GM03348 (cell line): ENCODE results near the gene NDUFB5.

Experiments used
- DNase-seq: peaks from one replicate; pipeline ENCODE4 v3.0.0; 2012; ENCODE audit warnings: low spot score

The NDUFB5 gene

DNA sequence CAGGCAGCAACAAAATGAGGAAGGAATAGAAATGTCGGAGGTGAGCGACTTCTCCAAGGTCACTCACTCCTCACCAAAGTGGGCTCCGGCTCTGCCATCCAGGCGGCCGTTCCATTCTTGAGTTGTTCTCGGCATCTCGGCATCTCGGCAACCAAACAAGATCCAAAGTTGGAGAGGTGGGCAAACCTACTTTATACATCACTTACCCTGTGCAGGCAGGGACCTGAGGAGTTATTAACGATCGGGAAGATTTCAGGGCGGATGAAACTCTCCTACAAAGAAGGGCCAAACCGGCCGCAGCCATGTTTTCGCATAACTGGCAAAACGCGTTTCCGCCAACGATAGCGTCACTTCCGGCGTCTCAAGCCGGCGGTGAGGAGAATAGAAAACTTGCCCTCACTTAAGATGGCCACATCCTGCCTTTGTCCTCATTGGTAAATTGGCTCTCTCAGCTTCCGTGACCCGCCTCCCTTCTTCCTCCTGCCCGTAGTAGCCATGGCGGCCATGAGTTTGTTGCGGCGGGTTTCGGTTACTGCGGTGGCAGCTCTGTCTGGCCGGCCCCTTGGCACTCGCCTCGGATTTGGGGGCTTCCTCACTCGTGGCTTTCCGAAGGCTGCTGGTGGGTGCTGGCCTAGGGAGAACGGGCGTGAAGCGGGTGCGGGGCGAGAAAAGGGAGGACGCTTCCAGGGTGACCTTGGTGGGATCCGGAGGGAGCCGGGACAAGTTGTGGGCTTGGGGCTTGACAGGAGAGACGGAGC lies at the start of gene NDUFB5, which contains the start of gene MRPL47:
Gene NDUFB5, plus strand, starts transcription at position 474 of the 758 bp plus-strand sequence. Its CDS starts 22 bp downstream, at position 496.
Gene MRPL47, minus strand, starts transcription at position 318 of the 758 bp plus-strand sequence. Its CDS starts 14 bp downstream, at position 304.
- peak; percentile 97 for DNase-seq

GRCh38 chr3:179558742-179559364 lies 45.7 kb upstream of the NDUFB5 start:
- DNase-seq = peak; percentile 82

DNA sequence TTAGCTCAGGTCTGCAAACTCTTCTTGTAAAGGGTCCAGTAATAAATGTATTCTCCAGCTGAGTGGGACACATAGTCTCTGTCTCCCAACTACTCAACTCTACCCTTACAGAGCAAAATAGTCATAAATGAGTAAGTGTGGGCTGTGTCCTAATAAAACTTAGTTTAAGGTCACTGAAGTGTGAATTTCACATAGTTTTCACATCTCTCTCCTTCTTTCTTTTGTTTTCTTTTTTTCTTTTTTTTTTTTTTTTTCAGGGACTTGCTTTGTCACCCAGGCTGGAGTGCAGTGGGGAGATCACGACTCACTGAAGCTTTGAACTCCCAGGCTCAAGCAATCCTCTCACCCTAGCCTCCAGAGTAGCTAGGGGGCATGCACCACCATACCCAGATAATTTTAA lies 43.8 kb upstream of the NDUFB5 start:
- DNase-seq = no peak

DNA sequence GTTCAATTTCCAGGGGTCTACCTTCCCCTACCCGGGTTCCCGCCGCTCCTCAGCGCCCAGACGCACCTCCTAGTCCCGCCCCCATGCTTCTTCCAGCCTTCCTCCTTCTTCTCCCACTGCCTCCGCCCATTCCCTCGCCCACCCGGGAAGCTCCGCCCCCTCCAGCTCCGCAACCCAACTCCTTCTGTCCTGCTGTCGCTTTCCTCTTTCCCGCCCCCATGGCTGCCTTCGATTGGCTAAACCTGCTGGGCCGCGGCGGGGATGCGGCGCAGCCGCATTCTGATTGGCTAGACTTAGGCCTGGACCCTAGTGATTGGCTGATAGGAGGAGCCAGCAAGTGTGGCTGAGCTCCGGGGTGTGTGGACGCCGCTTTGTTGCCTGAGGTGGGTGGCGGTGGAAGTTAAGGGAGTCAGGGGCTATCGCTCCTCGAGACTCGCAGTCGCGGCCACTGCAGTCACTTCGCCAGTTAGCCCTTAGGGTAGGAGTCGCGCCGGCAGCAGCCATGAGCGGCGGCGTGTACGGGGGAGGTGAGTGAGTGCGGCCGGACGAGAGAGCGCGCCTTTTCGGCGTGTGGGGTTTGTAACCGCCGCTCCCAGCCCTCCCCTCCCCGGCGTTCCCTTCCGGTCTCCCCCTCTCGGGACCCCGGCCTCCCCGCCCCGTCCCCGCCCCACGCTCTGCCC lies 41.9 kb upstream of the NDUFB5 start, which contains the start of gene ACTL6A:
Gene ACTL6A, plus strand, starts transcription at position 336 of the 680 bp plus-strand sequence. Its CDS starts 167 bp downstream, at position 503.
- peak; percentile 100 for DNase-seq

DNA sequence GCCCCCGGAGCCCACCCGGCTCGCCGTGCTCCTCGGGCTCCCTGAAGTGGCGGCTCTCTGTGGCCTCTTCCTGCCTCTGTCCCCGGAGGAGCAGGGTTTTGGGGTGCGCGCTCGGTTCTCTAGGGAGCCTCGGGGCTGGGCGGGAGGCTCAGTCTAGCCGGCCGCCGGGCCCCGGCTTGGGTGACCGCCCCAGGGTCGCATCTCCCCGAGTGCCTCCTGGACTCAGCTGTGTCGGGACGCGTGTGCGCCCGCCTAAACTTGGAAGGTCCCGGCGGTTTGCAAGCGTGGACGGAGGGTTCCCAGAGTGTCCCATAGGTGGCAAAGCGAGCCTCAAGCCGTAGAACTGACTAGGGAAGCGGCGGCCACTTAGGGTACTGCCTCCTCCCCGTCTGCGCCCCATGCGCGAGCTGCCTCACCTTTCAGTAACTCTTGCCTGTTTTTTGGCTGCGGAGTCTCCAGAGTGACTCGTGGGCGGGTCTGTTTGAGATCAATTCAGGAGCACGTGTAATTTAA lies 41.3 kb upstream of the NDUFB5 start:
- DNase-seq = peak; percentile 88

GRCh38 chr3:179565496-179565895 lies 39.1 kb upstream of the NDUFB5 start:
- DNase-seq = no peak

GRCh38 chr3:179580992-179581391 lies 23.6 kb upstream of the NDUFB5 start:
- DNase-seq = no peak

GRCh38 chr3:179589143-179589542 lies 15.5 kb upstream of the NDUFB5 start:
- no peak for DNase-seq

GRCh38 chr3:179590669-179591068 lies 13.9 kb upstream of the NDUFB5 start:
- DNase-seq = no peak

DNA sequence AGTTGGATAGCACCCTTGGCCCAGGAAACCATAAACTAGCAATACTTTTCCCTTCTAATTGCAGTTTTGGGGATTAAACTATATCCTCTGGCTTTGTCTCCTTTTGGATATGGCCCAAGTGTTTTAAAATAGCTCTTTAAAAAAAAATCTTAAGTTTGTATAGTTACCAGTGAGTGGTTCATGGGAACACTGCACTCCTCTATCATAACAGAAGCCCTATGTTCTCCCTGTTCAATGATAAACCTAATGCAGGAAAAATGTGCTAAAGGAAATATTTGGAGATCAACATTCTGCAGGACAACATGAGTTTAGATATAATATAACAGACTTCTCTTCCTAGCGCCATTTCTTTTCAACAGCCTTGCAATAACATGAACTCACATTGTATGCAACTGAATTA lies 13.3 kb upstream of the NDUFB5 start:
- DNase-seq = no peak

- no peak for DNase-seq
Observed at GRCh38 chr3:179599531-179599930, 5.1 kb upstream of the NDUFB5 start.

DNA sequence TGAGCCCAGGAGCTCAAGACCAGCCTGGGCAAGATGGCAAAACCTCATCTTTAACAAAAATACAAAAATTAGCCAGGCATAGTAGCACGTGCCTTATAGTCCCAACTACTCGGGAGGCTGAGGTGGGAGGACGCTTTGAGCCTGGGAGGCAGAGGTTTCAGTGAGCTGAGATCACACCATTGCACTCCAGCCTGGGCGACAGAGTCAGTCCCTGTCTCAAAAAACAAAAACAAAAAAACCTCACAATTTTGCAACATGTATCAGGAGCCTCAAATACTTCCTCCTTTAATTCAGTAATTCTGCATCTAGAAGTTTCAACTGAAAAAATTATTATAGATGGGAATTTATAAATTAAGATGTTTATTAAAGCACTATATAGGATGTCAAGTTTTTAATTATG lies 1.3 kb upstream of the NDUFB5 start:
- DNase-seq = no peak

DNA sequence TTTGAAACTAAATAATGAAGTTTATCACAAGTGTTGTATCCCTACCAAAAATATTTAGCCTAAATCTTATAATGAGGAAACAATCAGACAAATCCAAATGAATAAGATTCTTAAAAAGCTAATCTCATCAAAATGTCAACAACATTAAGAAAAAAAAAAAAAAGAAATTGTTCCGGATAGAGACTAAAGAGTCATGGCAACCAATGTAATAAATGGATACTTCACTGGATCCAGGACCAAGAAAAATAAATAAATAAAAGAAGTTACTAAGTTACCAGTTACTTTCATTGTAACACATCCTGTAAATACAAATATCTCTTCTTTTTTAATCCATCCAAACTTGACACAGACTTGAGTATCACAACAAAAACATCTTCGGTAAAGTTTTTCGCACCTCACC lies 763 bp upstream of the NDUFB5 start:
- no peak for DNase-seq

- no peak for DNase-seq
Observed at GRCh38 chr3:179606534-179607085, 2.0 kb downstream of the NDUFB5 start.

DNA sequence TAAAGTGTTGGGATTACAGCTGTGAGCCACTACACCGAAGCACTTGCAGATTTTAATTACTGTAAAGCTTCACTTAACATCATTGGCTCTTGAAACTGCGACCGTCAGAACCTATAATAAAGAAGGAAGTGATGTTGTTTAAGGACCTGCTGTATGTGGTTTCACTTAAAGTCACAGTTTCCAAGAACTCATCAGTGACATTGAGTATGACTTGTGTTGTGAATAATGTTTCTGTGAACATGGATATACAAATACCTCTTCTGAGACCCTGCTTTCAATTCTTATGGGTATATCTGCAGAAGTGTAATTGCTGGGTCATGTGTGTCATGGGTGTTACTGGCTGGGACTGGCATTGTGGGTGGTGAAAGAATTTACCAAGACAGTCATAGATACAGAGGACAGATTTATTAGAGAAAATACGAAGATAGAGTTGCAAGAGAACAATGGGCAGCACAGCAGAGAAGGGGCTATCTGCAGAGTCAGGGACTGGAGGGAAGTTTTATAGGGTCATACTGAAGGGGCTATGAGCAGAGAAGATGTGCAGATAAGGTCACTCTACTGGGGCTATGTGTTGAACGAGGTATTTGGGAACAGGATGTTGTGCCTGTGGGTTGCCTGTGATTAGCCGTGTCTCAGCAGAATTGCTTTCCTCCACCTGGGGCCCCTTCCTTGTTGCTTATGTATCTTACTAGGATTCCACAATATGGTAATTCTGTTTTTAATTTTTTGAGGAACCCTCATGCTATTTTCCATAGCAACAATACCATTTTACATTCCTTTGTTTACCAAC lies 4.5 kb downstream of the NDUFB5 start:
- DNase-seq = no peak

- no peak for DNase-seq
Observed at GRCh38 chr3:179610066-179610465, 5.5 kb downstream of the NDUFB5 start.

- peak; percentile 54 for DNase-seq
Observed at GRCh38 chr3:179613807-179614206, 9.2 kb downstream of the NDUFB5 start.

DNA sequence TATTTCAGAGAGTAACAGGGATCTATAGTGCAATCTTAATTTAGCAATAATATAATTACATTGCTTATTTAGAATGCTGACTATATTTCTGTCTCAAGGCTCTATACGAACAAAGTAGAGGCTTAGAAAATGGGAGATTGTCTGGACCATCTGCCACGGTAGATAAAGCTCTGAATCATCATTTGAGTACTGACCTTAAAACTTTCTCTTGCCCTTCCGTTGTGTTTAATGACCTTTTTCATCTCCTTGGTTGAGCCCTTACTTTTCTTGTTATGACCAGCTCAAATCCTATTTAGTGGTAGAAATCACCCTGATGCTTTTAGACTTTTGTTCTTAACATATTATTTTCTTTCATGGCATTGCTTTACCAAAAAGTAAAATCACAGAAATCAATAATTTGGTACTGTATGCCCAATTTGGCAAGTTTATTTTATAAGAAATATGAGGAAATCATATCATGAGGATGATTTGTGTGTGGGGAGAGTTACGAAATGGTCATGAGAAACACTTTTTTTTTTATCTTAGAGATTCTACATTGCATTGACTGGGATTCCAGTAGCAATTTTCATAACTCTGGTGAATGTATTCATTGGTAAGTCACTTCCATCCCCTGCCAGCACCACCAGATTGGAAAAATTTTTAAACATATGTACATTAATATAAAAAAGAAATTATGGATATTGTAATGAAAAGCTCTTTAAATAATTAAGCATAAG lies 11.0 kb downstream of the NDUFB5 start:
- DNase-seq = peak; percentile 6

- DNase-seq = no peak
Observed at GRCh38 chr3:179622023-179622422, 17.4 kb downstream of the NDUFB5 start.

- DNase-seq = peak; percentile 13
Observed at GRCh38 chr3:179624451-179624850, 19.9 kb downstream of the NDUFB5 start.
